ENCODE data around the gene HDAC4.

HDAC4 gene

GRCh38 chr2:239022437-239023260 lies 378.2 kb downstream of the HDAC4 start:
- H3K27me3 ChIP-seq (replicated peaks; ENCODE audit: control insufficient read depth, insufficient read depth, low read length) = peaks cover 9% of the 10 kb centered on the region
- no peak for DNase-seq (ENCODE audit: low read depth)

GRCh38 chr2:239021651-239022436 lies 379.0 kb downstream of the HDAC4 start:
- Histone ChIP-seq H3K9me3 (ENCODE audit: control insufficient read depth, low read length) (no peaks in the 10 kb centered on the region), H3K9ac (ENCODE audit: low read length) (no peak overlapping the region), H3K27me3 (replicated peaks; ENCODE audit: control insufficient read depth, insufficient read depth, low read length) (peaks cover 9% of the 10 kb centered on the region), H3K4me3 (ENCODE audit: low read length) (no peak overlapping the region), H3K4me1 (ENCODE audit: control insufficient read depth, insufficient read depth, low read length) (peaks cover 17% of the 10 kb centered on the region), H3K36me3 (ENCODE audit: control insufficient read depth, insufficient read depth, low read length, severe bottlenecking) (no peaks in the 10 kb centered on the region)
- DNase-seq (ENCODE audit: low read depth) = no peak

More at GRCh38 chr2:239022437-239023260, 378.2 kb downstream of the HDAC4 start:
- H3K4me3 ChIP-seq (ENCODE audit: low read length) = no peak overlapping the region
- H3K4me1 ChIP-seq (ENCODE audit: control insufficient read depth, insufficient read depth, low read length) = peaks cover 20% of the 10 kb centered on the region
- H3K36me3 ChIP-seq (ENCODE audit: control insufficient read depth, insufficient read depth, low read length, severe bottlenecking) = no peaks in the 10 kb centered on the region
- H3K9me3 ChIP-seq (ENCODE audit: control insufficient read depth, low read length) = no peaks in the 10 kb centered on the region
- H3K9ac ChIP-seq (ENCODE audit: low read length) = no peak overlapping the region

GRCh38 chr2:239021224-239021623 lies 379.6 kb downstream of the HDAC4 start:
- DNase-seq (ENCODE audit: low read depth) = no peak
- Histone ChIP-seq H3K4me3 (ENCODE audit: low read length) (no peak overlapping the region), H3K27me3 (replicated peaks; ENCODE audit: control insufficient read depth, insufficient read depth, low read length) (peaks cover 9% of the 10 kb centered on the region), H3K9me3 (ENCODE audit: control insufficient read depth, low read length) (no peaks in the 10 kb centered on the region), H3K9ac (ENCODE audit: low read length) (no peak overlapping the region), H3K4me1 (ENCODE audit: control insufficient read depth, insufficient read depth, low read length) (peaks cover 17% of the 10 kb centered on the region), H3K36me3 (ENCODE audit: control insufficient read depth, insufficient read depth, low read length, severe bottlenecking) (no peaks in the 10 kb centered on the region)

- Histone ChIP-seq H3K27me3 (replicated peaks; ENCODE audit: control insufficient read depth, insufficient read depth, low read length) (peaks cover 11% of the 10 kb centered on the region), H3K9ac (ENCODE audit: low read length) (no peak overlapping the region), H3K36me3 (ENCODE audit: control insufficient read depth, insufficient read depth, low read length, severe bottlenecking) (no peaks in the 10 kb centered on the region), H3K9me3 (ENCODE audit: control insufficient read depth, low read length) (no peaks in the 10 kb centered on the region), H3K4me1 (ENCODE audit: control insufficient read depth, insufficient read depth, low read length) (peaks cover 21% of the 10 kb centered on the region), H3K4me3 (ENCODE audit: low read length) (no peak overlapping the region)
- no peak for DNase-seq (ENCODE audit: low read depth)
These were observed 380.2 kb downstream of the HDAC4 start for GRCh38 chr2:239020541-239021041.

DNA sequence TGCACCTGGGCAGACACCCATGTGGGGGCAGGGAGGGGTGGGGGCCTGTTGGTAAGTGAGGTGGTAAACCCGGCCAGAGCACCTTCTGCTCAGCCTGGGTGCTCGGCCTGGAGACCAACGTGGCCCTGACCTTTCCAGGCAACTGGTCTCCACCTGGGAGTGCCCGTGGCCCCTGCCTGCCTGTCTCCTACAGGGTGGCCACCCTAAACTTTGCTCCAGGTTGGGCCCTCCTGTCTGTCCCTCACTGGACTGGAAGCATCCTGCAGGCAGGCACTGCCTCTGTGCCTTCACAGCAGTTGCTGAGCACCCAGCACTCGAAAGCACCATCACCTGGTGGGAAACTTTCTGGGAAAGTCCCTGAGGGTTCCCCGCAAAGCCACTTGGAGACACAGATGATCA lies 381.6 kb downstream of the HDAC4 start:
- H3K4me1 ChIP-seq (ENCODE audit: control insufficient read depth, insufficient read depth, low read length) = peaks cover 11% of the 10 kb centered on the region
- no peak overlapping the region for H3K4me3 ChIP-seq (ENCODE audit: low read length)
- peaks cover 17% of the 10 kb centered on the region for H3K27me3 ChIP-seq (replicated peaks; ENCODE audit: control insufficient read depth, insufficient read depth, low read length)
- DNase-seq (ENCODE audit: low read depth) = no peak
- no peak overlapping the region for H3K9ac ChIP-seq (ENCODE audit: low read length)
- no peaks in the 10 kb centered on the region for H3K36me3 ChIP-seq (ENCODE audit: control insufficient read depth, insufficient read depth, low read length, severe bottlenecking)
- H3K9me3 ChIP-seq (ENCODE audit: control insufficient read depth, low read length) = no peaks in the 10 kb centered on the region

DNA sequence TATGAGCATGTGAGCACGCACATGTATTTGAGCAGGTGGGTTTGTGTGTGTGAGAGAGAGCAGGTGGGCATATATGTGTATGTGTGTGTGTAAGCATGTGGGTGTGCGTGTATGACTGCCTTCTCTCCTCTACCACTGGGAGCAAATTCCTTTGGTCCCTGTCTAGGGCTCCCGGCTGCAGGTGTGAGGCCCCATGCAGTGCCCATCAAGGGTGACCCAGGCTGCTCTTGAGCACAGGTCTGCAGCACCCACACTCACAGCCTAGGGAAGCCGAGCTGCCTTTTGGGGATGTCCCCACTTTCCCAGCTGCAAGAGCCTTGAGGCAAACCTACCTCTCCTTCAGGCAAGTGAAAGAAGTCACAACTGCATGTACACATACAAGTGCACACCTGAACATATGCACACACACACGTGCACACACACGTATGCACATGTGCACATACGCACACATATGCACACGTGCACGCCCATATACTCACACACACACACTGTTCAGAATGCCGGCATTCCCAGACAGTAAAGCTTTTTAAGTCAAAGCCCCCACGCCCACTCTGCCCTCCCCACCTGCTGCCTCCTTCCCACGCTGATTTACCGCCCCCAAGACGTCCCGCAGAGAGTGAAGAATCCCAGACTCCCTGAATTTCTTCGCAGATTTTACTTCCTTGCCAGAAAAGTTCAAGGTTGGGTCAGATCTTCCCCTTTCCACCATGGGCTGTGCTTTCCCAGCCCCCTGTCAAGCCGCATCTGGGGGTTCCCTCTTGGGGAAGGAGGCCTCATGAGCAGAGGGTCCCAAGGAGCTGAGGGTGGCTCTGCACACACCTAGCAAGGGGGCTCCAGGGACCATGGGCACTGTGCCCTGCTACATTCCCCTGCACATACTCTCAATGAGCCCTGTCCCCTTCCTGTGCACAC lies 382.3 kb downstream of the HDAC4 start:
- H3K9me3 ChIP-seq (ENCODE audit: control insufficient read depth, low read length) = no peaks in the 10 kb centered on the region
- peaks cover 11% of the 10 kb centered on the region for H3K4me1 ChIP-seq (ENCODE audit: control insufficient read depth, insufficient read depth, low read length)
- H3K4me3 ChIP-seq (ENCODE audit: low read length) = no peak overlapping the region
- no peaks in the 10 kb centered on the region for H3K36me3 ChIP-seq (ENCODE audit: control insufficient read depth, insufficient read depth, low read length, severe bottlenecking)
- H3K27me3 ChIP-seq (replicated peaks; ENCODE audit: control insufficient read depth, insufficient read depth, low read length) = peaks cover 17% of the 10 kb centered on the region
- DNase-seq (ENCODE audit: low read depth) = no peak
- no peak overlapping the region for H3K9ac ChIP-seq (ENCODE audit: low read length)

- no peak for DNase-seq (ENCODE audit: low read depth)
- Histone ChIP-seq H3K4me3 (ENCODE audit: low read length) (no peak overlapping the region), H3K4me1 (ENCODE audit: control insufficient read depth, insufficient read depth, low read length) (peaks cover 9% of the 10 kb centered on the region), H3K9ac (ENCODE audit: low read length) (no peak overlapping the region), H3K27me3 (replicated peaks; ENCODE audit: control insufficient read depth, insufficient read depth, low read length) (peaks cover 22% of the 10 kb centered on the region), H3K36me3 (ENCODE audit: control insufficient read depth, insufficient read depth, low read length, severe bottlenecking) (no peaks in the 10 kb centered on the region), H3K9me3 (ENCODE audit: control insufficient read depth, low read length) (no peaks in the 10 kb centered on the region)
These were observed 383.2 kb downstream of the HDAC4 start for GRCh38 chr2:239017491-239018098.

GRCh38 chr2:239015901-239016675 lies 384.7 kb downstream of the HDAC4 start:
- H3K4me1 ChIP-seq (ENCODE audit: control insufficient read depth, insufficient read depth, low read length) = peaks cover 4% of the 10 kb centered on the region
- peaks cover 26% of the 10 kb centered on the region for H3K27me3 ChIP-seq (replicated peaks; ENCODE audit: control insufficient read depth, insufficient read depth, low read length)
- no peak overlapping the region for H3K4me3 ChIP-seq (ENCODE audit: low read length)
- no peaks in the 10 kb centered on the region for H3K36me3 ChIP-seq (ENCODE audit: control insufficient read depth, insufficient read depth, low read length, severe bottlenecking)
- H3K9ac ChIP-seq (ENCODE audit: low read length) = no peak overlapping the region
- DNase-seq (ENCODE audit: low read depth) = no peak
- no peaks in the 10 kb centered on the region for H3K9me3 ChIP-seq (ENCODE audit: control insufficient read depth, low read length)

- H3K9me3 ChIP-seq (ENCODE audit: control insufficient read depth, low read length) = no peaks in the 10 kb centered on the region
- H3K27me3 ChIP-seq (replicated peaks; ENCODE audit: control insufficient read depth, insufficient read depth, low read length) = peaks cover 23% of the 10 kb centered on the region
- peaks cover 4% of the 10 kb centered on the region for H3K4me1 ChIP-seq (ENCODE audit: control insufficient read depth, insufficient read depth, low read length)
- H3K4me3 ChIP-seq (ENCODE audit: low read length) = no peak overlapping the region
- H3K9ac ChIP-seq (ENCODE audit: low read length) = no peak overlapping the region
- H3K36me3 ChIP-seq (ENCODE audit: control insufficient read depth, insufficient read depth, low read length, severe bottlenecking) = no peaks in the 10 kb centered on the region
- DNase-seq (ENCODE audit: low read depth) = no peak
These were observed 385.5 kb downstream of the HDAC4 start for GRCh38 chr2:239015218-239015900.

Measured in adipocyte (in vitro differentiated cells).